CD4-positive, alpha-beta T cell (primary cell): ENCODE data around the gene MAP2K4. TPM values are rescaled to one million over a fixed set of nuclear protein-coding genes. Genes with fewer than 3 reads are reported as not detected.

Experiments
- ATAC-seq: fragments of 200-7000 bp; cut with Tn5 transposase; one replicate; pipeline ENCODE4 v1.10.0; 2022; ENCODE audit warnings: mild to moderate bottlenecking; ENCODE audit not compliant: poor library complexity
- CTCF ChIA-PET: fragments of 350-600 bp; sonication (Branson Sonifier 250); formaldehyde crosslinking; loops from one replicate; lab custom pipeline; 2021; ENCODE audit warnings: antibody characterized with exemption, inconsistent platforms; lab: Charles Lee
- POLR2A ChIA-PET: fragments of 350-600 bp; sonication (Branson Sonifier 250); formaldehyde crosslinking; loops from one replicate; lab custom pipeline; 2021; ENCODE audit warnings: antibody characterized with exemption, inconsistent platforms; lab: Charles Lee
- DNase-seq, 14 experiments: peaks; one replicate each; pipeline ENCODE4 v3.0.0-alpha.2; 2013 to 2020; ENCODE audit warnings: mixed read lengths in 2 of 14
- H3K27ac ChIP-seq, 2 donors: one replicate each; pipeline versions ENCODE4 v1.5.1 to v1.7.0; 2013; ENCODE audit warnings: low read length in 2 of 2, low read depth in 1 of 2, mild to moderate bottlenecking in 1 of 2
- H3K27me3 ChIP-seq, 2 experiments: 1 replicate in 1 of 2; 2 replicates in 1 of 2; pipeline versions ENCODE4 v1.6.1 to v1.7.0; 2013; ENCODE audit warnings: low read length in 2 of 2, control low read depth in 1 of 2, mild to moderate bottlenecking in 1 of 2, moderate library complexity in 1 of 2; ENCODE audit not compliant: insufficient read depth in 2 of 2, control insufficient read depth in 1 of 2
- H3K36me3 ChIP-seq: one replicate; pipeline ENCODE4 v1.6.1; 2013; ENCODE audit warnings: low read length, control low read depth; ENCODE audit not compliant: insufficient read depth
- H3K4me1 ChIP-seq: one replicate; pipeline ENCODE4 v1.6.1; 2013; ENCODE audit warnings: low read length, control low read depth; ENCODE audit not compliant: insufficient read depth
- H3K4me3 ChIP-seq: one replicate; pipeline ENCODE4 v1.5.1; 2013; ENCODE audit warnings: mild to moderate bottlenecking, low read length, moderate library complexity
- H3K9me3 ChIP-seq, 2 experiments: 1 replicate in 1 of 2; 2 replicates in 1 of 2; pipeline versions ENCODE4 v1.6.1 to v1.7.0; 2013; ENCODE audit warnings: low read length in 2 of 2, mild to moderate bottlenecking in 2 of 2, control low read depth in 1 of 2, moderate library complexity in 1 of 2; ENCODE audit not compliant: control insufficient read depth in 1 of 2, insufficient read depth in 1 of 2
- H3K27ac Mint-ChIP-seq: one replicate; pipeline ENCODE4 v1.8.0; 2020; ENCODE audit warnings: mixed read lengths
- H3K27me3 Mint-ChIP-seq: one replicate; pipeline ENCODE4 v1.8.0; 2021; ENCODE audit warnings: mixed read lengths
- H3K36me3 Mint-ChIP-seq: one replicate; pipeline ENCODE4 v1.8.0; 2021; ENCODE audit warnings: low read depth, mixed read lengths
- H3K4me1 Mint-ChIP-seq: one replicate; pipeline ENCODE4 v1.8.0; 2021; ENCODE audit warnings: low read depth, mixed read lengths
- H3K4me3 Mint-ChIP-seq: one replicate; pipeline ENCODE4 v1.8.0; 2020; ENCODE audit warnings: mild to moderate bottlenecking, mixed read lengths
- H3K9me3 Mint-ChIP-seq: one replicate; pipeline ENCODE4 v1.8.0; 2020; ENCODE audit warnings: mixed read lengths
- intact Hi-C, 2 experiments: fragments of 100-400 bp; cut with DNase I in 1 of 2; cut with micrococcal nuclease in 1 of 2; formaldehyde crosslinking; loops; one replicate each; pipeline versions ENCODE4 v1.15.1 to v1.9.0; 2023 to 2025; cut with DNase I, micrococcal nuclease
- total RNA-seq, 174 experiments: library from RNA in 2 of 174; stranded (reverse) in 2 of 174; gene quantifications; one replicate each; pipeline ENCODE4 v1.2.3 and lab custom pipeline; 2021 to 2026
- TF ChIP-seq, protein P1 (sequence below): fragments of 200-600 bp; IDR thresholded peaks from one replicate; pipeline ENCODE4 v1.8.0; 2022; ENCODE audit warnings: antibody characterized with exemption, mild to moderate bottlenecking

The MAP2K4 gene
- total RNA-seq, 2 experiments from 2014 or later = 22.4 to 22.6 TPM

DNA sequence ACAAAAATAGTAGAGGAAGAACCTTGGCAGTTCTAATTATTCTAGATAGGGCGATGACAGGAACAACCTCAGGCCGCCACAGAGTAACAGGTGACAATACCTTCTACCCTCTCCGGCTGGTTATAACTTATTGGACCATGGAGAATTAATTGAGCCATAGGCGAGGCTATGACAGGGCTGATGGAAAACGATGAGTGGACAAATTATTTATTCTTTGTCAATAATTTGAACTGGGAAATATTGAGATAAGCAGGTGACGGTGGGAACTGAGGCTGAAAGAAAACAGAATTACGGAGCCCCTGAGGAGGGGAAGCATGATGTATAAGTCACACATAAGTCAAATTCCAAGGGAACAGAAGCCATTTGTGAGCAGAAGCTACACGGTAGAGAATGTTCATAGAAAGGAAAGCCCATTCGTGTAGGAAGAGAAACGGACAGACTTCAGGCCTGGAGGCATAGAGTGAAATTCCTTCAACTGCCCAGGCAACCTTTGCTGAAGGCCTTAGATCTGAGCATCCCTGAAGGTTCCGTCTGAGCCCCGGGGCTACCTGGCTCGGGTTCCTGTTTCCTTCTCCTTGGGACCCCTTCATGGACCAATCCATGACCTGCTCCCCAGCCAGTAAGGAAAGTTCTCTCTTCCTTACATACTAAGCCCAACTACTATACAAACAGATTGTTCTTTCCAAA is 158.1 kb downstream of the MAP2K4 start:
- ATAC-seq (no peak), DNase-seq (no peak)
- Mint-ChIP-seq H3K4me3 (no peak overlapping the region), H3K9me3 (no peaks in the 10 kb centered on the region), H3K27me3 (peaks cover 10% of the 10 kb centered on the region), H3K36me3 (no peaks in the 10 kb centered on the region), H3K4me1 (no peaks in the 10 kb centered on the region), H3K27ac (no peak overlapping the region)
- TF ChIP-seq, protein P1, sequence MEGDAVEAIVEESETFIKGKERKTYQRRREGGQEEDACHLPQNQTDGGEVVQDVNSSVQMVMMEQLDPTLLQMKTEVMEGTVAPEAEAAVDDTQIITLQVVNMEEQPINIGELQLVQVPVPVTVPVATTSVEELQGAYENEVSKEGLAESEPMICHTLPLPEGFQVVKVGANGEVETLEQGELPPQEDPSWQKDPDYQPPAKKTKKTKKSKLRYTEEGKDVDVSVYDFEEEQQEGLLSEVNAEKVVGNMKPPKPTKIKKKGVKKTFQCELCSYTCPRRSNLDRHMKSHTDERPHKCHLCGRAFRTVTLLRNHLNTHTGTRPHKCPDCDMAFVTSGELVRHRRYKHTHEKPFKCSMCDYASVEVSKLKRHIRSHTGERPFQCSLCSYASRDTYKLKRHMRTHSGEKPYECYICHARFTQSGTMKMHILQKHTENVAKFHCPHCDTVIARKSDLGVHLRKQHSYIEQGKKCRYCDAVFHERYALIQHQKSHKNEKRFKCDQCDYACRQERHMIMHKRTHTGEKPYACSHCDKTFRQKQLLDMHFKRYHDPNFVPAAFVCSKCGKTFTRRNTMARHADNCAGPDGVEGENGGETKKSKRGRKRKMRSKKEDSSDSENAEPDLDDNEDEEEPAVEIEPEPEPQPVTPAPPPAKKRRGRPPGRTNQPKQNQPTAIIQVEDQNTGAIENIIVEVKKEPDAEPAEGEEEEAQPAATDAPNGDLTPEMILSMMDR = no peak
- no peak overlapping the region for H3K27ac ChIP-seq
- POLR2A ChIA-PET = no interaction called here
- H3K36me3 ChIP-seq = no peaks in the 10 kb centered on the region
- H3K4me1 ChIP-seq = no peaks in the 10 kb centered on the region
- H3K4me3 ChIP-seq = no peak overlapping the region
- intact Hi-C loops = no loop called here
- peaks cover 0 to 4% of the 10 kb centered on the region in 2 experiments for H3K9me3 ChIP-seq
- no peaks in the 10 kb centered on the region for H3K27me3 ChIP-seq
- CTCF ChIA-PET = no interaction called here

DNA sequence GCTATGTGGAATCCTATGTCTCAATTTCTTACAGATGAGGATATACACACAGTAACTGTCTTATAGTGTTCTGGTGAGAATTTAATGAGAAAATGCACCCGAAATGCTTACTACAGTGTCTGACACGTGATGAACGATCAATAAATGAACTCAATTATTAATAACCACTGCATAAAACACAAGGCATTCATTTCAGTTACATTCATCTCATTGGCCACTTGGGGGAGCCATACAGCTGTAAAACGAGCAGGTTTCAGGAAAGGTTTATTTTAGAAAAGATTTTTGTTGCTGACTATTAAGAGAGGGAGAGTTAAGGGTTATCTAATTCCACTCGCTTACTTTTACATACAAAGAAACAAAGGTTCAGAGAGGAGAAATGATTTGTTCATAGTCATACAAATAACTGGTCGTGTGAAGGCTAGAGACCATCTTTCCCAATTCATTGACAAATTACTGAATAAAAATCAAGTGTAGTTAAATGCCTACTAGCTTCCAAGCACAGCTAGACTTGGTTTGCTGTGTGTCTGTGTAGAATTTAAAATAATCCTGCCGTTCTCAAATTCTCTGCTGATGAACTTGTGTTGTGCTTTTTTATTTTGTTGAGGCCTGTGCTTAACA is 160.1 kb downstream of the MAP2K4 start:
- Histone ChIP-seq H3K27me3 (no peaks in the 10 kb centered on the region), H3K4me3 (no peak overlapping the region), H3K9me3 (no peaks in the 10 kb centered on the region), H3K4me1 (no peaks in the 10 kb centered on the region), H3K36me3 (no peaks in the 10 kb centered on the region), H3K27ac (no peak overlapping the region)
- TF ChIP-seq, protein P1 = peak; percentile 63
- Mint-ChIP-seq H3K36me3 (no peaks in the 10 kb centered on the region), H3K9me3 (peaks cover 1% of the 10 kb centered on the region), H3K27me3 (no peaks in the 10 kb centered on the region), H3K4me3 (no peak overlapping the region), H3K27ac (no peak overlapping the region), H3K4me1 (no peaks in the 10 kb centered on the region)
- ATAC-seq = no peak
- peak in 3 of 14 experiments; percentile 17 to 23 (median 22) for DNase-seq
- POLR2A ChIA-PET = no interaction called here
- intact Hi-C loops = loop anchor here in 1 of 2 experiments (5.0 kb wide), 1 partner anchor 822 kb away; no protein-coding TSS in a partner anchor
- CTCF ChIA-PET = no interaction called here

DNA sequence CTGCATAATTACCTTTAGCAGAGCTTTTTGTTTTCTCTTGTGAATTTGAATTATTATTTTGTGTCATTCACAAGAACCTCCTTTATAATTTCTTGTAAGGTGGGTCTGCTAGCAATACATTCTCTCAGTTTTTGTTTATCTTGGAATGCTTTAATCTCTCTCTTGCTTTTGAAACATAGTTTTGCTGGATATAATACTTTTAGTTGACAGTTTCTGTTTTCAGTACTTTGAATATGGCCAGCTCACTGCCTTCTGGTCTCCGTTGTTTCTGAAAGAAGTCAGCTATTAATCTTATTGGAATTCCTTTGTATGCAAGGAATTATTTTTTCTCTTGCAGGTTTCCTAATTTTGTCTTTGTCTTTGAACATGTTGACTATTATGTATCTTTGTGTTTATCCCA is 167.0 kb downstream of the MAP2K4 start:
- Mint-ChIP-seq H3K9me3 (peaks cover 14% of the 10 kb centered on the region), H3K4me1 (no peaks in the 10 kb centered on the region), H3K36me3 (no peaks in the 10 kb centered on the region), H3K27ac (no peak overlapping the region), H3K4me3 (no peak overlapping the region), H3K27me3 (no peaks in the 10 kb centered on the region)
- ChIA-PET POLR2A (no interaction called here), CTCF (no interaction called here)
- H3K27ac ChIP-seq = no peak overlapping the region
- H3K9me3 ChIP-seq = peaks cover 3 to 16% of the 10 kb centered on the region in 2 experiments
- intact Hi-C loops = no loop called here
- no peak overlapping the region for H3K4me3 ChIP-seq
- TF ChIP-seq, protein P1 = no peak
- no peak for DNase-seq
- H3K36me3 ChIP-seq = no peaks in the 10 kb centered on the region
- no peaks in the 10 kb centered on the region for H3K27me3 ChIP-seq
- ATAC-seq = no peak
- no peaks in the 10 kb centered on the region for H3K4me1 ChIP-seq
